ENCODE results near the gene COL18A1. TPM values are rescaled to one million over a fixed set of nuclear protein-coding genes. Genes with fewer than 3 reads are reported as not detected.

Gene COL18A1
- total RNA-seq, 1 experiment from 2014 or later = 3.4 TPM

- Mint-ChIP-seq H3K4me1 (ENCODE audit: insufficient read depth, unreplicated experiment) (no peaks in the 10 kb centered on the region), H3K36me3 (ENCODE audit: insufficient read depth, unreplicated experiment) (no peaks in the 10 kb centered on the region)
- POLR2A ChIA-PET = interaction anchor here (0.6 kb wide), 1 partner anchor 275 kb away, joined by 3 read pairs; the partner anchor contains the start of gene POFUT2
Measured at GRCh38 chr21:45562965-45563364, 158.0 kb downstream of the COL18A1 start.

More at GRCh38 chr21:45562965-45563364, 158.0 kb downstream of the COL18A1 start:
- CTCF ChIA-PET = interaction anchor here (1.0 to 1.2 kb wide), 4 partner anchors 8 to 258 kb away, joined by 3 to 6 read pairs (median 4); no protein-coding TSS in a partner anchor
- Mint-ChIP-seq H3K9me3 (ENCODE audit: unreplicated experiment) (no peaks in the 10 kb centered on the region), H3K4me3 (ENCODE audit: unreplicated experiment) (no peak overlapping the region), H3K27ac (ENCODE audit: low read depth, unreplicated experiment) (no peak overlapping the region), H3K27me3 (ENCODE audit: insufficient read depth, unreplicated experiment) (peaks cover 67% of the 10 kb centered on the region)
- no TSS peak for BruUV-seq (replicated peaks)
- intact Hi-C loops (cut with micrococcal nuclease) = no loop called here
- TF ChIP-seq CTCF (IDR thresholded peaks at IDR 0.05; ENCODE audit: unreplicated experiment) = no peak
- DNase-seq (ENCODE audit: unreplicated experiment) = no peak

Small RNA genes lying within 50 kb of the gene (microRNA-seq; reads per million reads assigned to microRNA genes)
- gene MIR6815 = 0.79 reads per million

Other genes starting within 250 kb of the COL18A1 start
- gene POFUT2, start 117.3 kb upstream of the COL18A1 start, total RNA-seq (2022) = 25.2 and 31.3 TPM in 2 replicates
- 16.0 and 25.4 TPM in 2 replicates for gene SLC19A1, start 137.3 kb downstream of the COL18A1 start, total RNA-seq (2022)
- gene PCBP3, start 238.6 kb downstream of the COL18A1 start, total RNA-seq (2022) = 3.7 and 6.6 TPM in 2 replicates

All from MCF 10A (cell line).